NCI-H460 (cell line): ENCODE data around the gene GLRX5. TPM values are rescaled to one million over a fixed set of nuclear protein-coding genes. Genes with fewer than 3 reads are reported as not detected.
A peak's percentile ranks its signal among the peaks of the same experiment; 100 is the strongest.

Experiments used
- DNase-seq: peaks from one replicate; pipeline ENCODE4 v3.0.0-alpha.2; 2016; ENCODE audit warnings: low read depth; ENCODE audit errors: extremely low read depth
- total RNA-seq: library from RNA; depleted of rRNA; stranded (reverse); fragments of >200 nt; shearing (Covaris generic); gene quantifications from 2 replicates; pipeline ENCODE4 v1.2.3, GENCODE V29; 2014

GLRX5 gene
- total RNA-seq, 1 experiment from 2014 or later, result 56.4 TPM

DNA sequence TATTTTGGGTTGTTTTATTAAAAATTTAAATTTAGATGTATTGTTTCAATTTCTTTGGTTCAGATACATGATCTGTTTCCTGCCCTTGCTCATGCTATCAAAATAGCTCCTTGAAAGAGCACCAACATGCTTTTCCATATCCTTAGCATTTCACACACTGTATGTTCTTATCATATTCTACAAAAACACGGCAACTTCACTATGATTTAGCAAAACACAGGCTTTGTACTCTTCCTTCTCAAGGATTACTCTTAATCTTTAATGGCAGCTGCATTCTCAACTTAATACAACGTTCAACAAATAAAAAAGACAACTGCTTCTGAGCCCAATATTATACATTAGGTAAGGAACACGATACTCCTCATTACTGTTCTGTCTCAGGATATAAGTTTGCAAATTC, 2.9 kb upstream of the GLRX5 start:
- no peak for DNase-seq

DNA sequence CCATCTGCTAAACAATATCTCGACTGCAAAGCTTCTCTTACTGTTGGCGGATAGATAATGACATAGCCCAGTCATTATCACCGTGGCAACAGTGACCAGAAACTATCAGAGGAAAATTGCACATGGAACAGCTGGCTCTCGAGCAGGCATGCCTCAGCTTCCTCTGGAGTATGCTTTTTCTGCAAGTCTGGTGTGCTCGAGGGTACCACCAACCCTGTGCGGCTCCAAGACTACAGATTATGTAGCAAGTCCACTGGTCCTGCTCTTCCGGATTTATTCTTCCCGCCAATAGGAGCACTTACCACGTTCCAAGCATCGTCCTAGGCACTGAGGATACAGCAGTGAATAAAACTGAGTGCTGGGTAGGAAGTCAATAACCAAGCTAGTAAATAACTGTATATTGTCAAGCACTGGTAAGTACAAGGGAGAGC, 1.4 kb upstream of the GLRX5 start:
- no peak for DNase-seq

DNA sequence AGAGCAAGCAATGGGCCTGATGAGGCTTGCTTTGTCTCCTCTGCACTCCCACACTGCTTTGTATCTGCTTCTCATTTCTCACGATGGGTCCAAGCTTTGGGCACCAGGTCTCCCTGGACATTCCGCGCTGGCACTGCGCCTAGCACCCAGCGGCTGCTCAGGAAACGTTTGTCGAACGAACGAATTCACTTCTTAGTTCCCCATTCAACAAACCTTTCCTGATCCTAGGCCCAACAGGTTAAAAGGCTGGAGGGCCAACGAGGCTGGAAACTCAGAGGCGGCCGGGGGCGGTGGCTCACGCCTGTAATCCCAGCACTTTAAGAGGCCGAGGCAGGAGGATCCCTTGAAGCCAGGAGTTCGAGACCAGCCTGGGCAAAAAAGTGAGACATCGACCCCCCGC, 1.0 kb upstream of the GLRX5 start:
- DNase-seq, result no peak

DNA sequence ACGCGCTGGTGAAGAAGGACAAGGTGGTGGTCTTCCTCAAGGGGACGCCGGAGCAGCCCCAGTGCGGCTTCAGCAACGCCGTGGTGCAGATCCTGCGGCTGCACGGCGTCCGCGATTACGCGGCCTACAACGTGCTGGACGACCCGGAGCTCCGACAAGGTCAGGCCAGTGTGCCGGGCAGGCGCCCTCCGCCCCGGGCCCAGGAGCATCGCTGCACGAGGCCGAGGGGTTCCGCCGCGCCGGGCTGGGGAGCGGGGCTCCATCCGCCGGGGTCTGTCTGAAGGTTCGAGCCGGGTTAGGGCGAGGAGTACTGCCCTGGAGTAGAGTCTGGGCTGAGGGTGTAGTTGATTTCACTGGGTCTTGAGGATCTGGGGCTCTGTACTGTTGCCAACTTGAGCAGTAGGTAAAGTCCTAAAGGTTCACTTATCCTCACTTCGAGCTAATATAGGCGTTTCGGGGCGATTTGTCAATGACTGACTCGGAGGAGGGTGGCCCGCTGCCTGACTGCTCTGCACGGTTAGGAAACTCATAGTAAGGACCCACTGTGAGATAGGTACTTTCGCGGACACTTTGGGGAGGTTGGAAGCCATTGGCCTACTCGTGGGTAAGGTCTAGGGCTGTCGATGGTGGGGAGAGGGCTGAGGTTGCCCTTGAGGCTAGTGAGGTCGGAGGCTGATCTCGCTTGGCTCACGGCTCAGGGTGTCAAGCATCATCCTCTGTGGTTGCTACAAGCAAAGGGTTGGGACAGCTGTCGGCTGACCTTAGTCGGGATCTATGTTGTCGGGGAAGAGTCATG, 574 bp downstream of the GLRX5 start:
- no peak for DNase-seq

DNA sequence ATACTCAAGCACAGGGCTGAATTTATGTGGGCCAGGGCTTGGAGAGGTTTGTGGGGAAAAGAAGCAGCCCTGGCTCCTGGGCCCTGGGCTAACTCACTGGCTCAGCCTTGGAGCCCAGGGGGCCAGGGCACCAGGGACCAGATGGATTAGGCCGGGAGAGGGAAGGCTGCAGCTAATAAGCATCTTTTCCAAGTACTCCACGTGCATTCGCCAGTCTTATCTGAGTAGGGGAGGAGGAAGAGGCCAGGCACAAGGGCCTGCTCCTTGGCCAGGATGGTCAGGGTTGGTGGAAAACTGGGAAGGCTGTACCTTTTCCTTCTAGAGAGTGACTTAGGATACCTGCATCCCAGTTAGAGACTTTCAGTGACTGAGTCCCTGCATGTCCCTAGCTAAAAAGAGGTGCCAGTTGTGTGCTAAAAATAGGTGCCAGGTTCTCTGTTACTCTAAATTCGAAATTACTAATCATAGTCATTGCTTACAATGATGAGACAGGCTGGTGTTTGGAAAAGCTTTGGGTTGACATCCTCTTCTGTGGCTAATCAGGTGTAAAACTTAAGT, 1.3 kb downstream of the GLRX5 start:
- DNase-seq, result no peak

DNA sequence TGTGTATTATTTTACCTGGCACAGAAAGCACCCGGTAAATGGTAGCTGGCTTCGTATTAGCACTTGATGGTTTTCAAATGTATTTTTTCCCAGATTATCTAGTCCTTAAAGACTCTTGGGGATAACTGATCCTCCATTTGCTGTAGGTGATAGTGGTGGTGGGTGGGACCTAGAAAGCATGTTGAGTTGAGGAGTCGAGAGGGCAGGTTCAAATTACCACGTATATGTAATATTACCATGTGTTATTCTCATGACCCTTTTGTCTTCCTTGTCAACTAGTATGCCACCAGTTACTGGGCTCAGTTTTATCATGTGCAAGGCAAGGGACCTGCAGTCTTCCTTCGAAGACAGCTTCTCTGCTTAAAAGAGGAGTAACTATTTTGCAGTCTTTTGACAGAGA, 1.8 kb downstream of the GLRX5 start:
- DNase-seq, result no peak

DNA sequence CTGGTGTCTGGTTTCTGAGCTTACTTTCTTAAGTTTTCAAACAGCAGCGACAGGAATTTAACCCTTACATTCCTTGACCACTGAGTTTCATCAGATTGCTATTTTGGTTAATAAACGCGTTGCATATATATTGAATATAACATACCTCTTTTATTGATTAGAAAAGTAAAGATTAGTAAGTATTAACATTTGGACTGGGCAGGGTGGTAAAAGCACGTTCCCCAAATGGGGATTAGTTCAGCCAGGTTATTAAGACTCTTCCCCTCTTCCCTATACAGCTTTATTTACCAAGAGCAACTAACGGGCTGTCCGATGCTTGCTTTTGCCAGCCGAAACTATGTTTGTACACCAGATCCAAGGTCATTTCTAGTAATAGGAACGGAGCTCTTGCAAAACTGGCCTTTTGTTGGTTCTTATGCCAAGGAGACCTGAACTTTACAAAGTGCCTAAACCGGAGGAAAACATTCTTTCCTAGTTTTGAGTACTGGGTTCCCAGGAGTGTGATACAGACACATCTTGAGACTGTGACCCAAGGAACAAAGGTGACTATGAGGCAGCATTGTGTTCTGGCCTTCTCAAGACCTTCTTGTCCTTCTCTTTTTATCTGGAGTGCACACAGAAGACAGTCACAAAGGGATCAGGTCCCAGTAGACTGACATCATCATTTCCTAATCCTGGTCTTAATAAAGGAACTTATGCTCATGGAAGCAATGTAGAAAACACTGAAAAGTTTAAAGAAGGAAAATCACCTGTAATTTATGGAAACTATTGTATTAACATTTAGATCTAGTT, 2.6 kb downstream of the GLRX5 start:
- DNase-seq, result no peak

DNA sequence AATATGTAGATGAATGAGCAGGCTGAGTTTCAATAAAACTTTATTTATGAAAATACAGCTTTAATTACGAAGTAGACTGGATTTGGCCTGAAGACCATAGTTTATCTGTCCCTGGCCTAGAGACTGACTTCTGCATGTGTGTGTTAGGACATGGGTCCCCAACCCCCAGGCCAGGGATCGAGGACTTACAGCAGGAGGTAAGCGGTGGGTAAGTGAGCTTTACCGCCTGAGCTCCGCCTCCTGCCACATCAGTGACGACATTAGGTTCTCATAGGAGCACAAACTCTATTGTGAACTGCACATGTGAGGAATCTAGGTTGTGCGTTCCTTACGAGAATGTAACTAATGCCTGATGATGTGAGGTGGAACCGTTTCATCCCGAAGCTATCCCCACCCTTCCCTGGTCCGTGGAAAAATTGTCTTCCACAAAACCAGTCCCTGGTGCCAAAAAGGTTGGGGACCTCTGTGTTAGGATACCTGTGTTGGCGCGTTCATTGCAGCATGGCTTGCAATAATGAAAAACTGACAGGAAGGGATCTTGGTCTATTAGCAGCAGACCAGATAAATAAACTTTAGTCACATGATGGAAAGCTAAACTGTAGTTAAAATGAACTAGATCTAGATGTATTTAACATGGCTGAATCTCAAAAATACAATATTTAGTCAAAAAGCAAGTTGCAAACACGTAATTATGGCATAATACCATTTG, 4.1 kb downstream of the GLRX5 start:
- no peak for DNase-seq

DNA sequence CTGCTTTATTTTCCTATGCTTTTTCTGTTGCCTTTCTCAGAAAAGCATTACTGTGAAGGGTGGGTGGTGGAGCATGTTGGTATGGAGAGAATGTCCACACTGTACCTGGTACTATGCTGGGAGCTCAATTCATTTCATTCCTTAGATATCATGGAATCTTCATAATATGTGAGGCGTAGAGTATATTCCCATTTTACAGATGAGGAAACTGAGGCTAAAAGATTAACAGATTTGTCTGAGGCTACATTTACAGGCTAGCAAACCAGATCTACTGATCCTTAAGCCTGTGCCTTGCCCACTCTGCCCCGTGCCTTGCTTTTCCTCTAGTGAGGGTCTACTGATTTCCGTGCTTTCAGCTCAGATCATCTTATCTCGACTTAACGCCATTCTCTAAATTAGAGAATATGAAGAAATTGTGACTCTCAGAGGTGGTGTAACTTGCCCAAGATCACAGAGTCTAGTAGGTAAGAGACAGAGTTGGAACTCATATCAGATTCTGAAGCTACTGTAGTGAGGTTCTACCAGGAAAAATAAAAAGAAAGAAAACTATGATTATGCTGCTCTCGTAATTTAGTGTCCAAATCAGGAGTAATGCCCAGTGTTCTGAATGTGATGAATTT, 5.5 kb downstream of the GLRX5 start:
- no peak for DNase-seq

DNA sequence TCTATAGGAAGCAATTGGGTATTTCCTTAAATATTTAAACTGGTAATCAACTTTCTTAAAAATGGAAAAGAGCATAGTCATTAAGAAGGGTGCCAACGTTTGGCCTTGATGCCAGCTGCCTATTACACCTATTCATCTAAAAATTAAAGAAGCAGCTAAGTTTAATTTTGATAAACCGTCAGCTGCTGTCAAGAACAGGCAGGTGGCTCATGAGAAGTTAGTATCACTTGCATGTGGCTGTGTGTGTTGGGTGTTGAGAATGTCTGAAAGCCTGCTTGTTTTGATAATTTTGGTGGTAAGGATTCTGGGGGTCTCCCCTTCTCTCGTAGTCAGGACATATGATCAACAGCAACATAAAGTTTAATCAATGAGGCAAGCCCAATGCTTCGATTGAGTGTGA, 6.5 kb downstream of the GLRX5 start:
- no peak for DNase-seq

DNA sequence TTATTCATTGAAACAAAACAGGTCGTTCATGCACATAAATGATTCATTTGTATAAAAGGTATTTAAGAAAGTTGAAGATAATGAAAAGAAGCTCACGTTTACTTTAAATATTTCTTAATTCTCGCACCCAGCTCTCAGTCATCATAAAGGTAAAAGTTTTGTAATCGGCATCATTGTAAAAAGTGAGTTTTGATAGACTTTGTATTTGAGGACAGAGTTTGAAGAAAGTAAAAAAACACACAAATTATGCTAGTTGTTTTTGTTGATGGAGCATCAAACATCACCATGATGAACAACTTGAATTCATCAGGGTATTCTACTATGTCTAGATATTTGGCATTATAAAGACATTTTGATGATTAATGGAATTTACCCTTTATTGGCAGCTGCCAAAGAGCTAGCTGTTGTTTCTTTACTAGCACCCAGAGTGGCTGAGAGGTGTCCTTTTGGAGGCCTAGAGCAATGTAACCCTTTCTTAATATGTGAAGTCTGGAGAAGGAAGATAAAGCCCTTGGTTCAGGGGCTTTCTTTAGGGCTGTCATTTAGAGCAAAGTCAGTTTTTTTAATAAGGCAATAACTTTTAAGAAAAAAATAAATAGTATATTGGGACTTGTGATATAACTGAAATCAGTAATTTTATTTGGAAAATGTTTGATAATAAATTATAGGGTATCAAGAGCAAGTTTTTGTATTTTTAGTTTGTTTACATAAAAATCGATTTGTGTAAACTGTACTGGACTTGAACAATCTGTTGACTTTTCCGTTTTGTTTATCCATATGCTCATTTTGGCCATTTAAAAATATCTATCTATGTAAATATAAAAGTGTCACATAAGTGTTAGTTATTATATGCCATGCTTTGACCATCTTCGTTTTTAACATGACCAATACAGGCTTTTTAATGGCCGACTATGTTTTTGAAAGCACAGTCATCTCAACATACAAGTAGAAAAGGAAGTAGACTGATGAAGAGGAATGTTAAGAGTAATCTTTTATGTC, 7.4 kb downstream of the GLRX5 start:
- DNase-seq, result no peak

DNA sequence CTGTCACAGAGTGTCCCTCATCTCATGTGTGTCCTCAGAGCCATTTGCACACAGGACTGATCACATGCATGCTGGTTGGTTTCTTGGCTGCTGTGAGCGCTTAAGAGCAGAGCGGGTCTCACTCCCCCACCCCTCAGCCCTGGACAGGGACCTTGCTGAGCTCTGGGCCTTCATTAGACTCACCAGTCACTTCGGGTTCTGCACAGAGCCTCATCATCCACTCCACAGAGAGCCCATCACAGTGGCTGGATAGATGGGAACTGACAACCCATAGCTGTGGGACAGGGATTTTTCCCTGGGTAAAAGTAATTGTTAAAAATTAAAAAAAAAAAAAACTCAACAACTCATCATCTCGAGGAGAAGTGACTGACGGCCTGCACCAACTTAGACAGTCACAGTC, 8.2 kb downstream of the GLRX5 start:
- no peak for DNase-seq

DNA sequence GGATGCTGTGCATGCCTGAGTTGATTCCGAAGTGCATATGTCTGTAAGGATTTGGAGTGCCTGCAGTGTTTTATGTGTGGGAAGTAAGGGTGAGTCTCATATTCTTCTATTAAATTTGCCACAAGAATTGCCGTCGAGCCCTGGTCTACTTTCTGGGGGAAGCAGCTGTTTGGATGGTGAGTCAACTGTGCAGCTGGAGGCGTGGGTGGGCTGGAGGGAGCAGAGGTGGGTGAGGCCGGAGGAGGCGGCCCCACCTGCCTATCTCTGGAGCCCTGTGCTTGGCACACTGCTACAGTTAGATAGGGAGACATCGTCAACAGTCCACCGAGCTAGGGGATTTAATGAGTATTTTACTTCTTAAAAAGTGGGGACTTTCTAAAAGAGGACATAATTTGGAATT, 9.7 kb downstream of the GLRX5 start:
- DNase-seq, result no peak

DNA sequence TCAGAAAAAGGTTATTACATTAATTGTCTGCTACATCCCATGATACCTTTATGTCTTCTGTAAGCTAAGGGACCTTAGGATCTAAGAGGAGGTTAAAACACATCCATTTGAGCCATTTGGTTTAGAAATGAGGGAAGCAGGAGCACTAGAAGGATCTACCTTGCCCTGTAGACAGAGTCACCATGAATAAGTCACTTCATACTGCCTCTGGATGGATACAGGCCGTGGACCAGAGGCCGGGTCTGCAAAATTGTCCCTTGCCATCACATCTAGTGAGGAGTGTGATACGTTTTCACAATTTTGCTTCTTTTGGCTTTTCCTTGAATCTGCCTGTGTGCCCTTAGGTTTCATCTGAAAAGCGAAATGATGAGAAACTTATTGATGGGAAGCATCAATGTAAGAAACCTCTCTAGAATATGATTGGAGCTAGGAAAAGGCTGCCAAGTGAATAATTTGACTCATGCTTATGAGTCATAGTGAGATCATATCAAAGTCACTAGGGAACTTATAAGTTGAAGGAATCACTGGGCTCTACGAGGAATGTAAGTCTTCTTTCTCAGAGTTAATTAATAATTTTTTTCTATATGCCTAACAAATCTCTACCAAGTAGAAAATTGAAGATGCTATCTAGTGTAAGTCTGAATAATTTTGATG, 10.8 kb downstream of the GLRX5 start:
- peak; percentile 44 for DNase-seq

DNA sequence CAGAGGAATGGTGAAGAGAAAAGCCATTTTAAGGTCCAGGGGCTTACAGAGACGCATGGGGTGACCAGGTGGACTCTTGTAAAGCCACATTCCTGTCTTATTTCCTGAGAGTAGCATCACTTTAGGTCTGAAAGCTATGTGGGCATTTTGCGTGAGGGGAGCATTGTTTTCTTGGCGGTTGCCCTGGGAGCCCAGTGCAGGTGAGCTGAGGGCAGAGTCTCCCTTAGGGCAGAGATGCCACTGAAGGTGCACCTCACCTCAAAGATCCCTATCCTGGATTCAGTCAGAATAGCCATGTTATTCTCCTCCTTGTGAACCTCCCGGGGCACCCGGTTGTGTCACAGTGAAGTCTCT, 12.4 kb downstream of the GLRX5 start:
- DNase-seq, result no peak

DNA sequence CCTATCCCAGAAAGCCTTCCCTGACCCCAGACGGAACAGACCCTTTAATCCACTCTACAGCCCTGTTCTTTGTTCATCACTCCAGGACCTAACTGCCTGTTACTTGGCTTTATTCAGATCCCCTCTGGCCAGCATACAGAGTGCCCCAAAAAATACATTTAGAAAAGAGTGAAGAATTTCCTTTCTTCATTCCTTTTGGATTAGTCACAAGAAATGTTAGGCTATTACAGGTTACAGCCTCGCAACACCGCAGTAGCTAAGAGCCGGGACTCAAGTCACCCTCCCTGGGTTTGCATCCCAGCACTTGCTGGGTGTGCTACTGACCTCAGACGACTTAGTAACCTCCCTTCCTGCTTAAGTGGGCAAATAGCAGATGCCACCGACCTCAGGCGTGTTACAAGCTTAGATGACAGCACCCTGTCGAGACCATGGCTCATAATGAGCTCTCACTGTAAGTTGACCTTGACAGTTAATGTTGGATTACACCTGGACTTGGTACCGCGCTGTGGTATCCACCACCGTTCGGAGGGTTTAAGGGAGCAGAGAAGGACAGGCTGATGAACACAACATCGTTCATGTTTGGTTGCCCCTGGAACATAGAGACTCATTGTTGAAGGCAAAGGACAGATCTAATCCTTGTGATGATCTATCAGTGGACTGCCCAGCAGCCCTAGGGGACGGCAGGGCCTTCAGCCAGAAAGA, 12.9 kb downstream of the GLRX5 start:
- DNase-seq, result no peak

DNA sequence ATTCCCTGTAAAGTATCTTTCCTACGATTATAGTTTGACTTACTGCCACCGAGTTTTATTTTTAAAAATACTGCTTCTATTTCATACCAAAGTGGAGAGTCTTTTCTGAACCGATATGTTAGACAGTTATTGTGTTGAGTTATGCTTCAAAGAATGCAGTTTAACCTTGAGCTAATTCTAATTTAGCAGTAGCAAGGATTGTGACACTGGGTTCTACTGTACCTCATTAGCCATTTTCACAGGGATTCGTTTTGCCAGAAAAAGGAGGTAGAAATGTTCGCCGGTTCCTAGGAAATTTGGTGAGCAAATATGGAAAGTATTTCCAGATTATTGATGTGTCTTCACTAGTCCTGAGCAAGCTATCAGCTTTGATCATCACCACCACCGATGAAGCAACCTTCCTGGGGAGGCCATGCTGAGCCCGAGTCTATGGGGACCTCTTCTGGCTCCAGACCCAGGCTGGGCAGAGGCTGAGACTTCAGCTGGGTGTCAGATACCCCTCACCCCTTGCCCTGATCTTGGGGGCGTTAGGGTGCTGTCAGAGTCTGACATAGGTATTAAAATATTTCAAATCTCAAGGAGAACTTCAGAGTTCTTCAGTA, 13.6 kb downstream of the GLRX5 start:
- DNase-seq, result no peak
